Activated CD8-positive, alpha-beta memory T cell treated with anti-CD3 and anti-CD28 coated beads, Interleukin-2, amount 50 U/mL, for 1 hour (primary cell): ENCODE data around the gene GALNT18.

Source experiments
- DNase-seq: peaks from one replicate; pipeline ENCODE4 v3.0.0-alpha.2; 2020; ENCODE audit errors: extremely low read depth

The GALNT18 gene

DNA sequence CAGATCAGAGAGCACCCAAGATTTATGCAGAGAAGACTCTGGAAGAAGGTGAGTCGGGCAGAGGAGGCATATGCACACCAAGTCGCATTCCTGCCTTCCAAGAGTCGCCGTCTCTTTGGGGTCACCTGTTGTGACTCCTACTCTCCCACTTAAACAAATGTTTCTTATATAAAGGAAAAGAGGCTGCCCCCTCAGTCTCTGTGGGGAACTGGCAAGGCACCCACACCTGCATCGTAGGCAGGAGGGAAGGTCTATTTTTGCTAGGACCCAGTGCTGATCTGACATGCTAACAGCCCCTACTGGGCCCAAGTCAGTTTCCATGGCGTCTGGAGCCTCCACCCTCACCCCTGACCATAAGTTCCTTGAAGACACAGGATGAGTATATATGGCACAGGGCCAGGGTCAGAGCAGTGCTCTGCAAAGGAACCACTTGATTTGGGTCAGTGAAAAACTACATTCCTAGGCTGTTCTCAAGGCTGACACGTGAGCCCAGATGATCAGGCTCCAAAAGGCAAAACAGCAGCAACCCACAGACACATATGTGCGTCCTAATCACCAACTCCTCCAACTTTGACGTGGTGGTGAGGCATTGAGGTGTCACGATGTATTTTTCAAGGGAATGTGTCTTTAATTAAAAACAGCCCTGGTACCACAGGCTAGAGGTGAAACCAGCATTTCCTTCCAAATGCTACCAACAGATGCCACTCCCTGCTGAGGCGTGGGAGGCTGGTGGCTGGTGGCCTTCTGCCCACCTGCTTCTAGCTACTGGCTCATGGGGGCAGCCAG is 213.2 kb downstream of the GALNT18 start:
- no peak for DNase-seq

DNA sequence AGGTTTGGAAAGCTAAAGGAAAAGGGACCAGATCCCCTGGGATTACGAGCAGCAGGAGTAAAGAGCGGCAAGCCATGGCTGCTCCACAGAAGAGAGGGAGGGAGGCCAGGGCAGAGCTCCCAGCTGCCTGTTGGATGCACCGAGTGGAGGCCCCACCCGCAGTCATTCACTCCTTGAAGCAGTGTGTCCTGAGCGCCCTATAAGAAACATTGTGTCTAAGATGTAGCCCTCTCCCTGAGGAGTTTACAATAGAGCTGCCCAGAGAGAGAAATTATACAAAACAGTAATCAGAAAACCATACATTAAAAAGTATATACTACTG is 214.1 kb downstream of the GALNT18 start:
- DNase-seq, result no peak

- no peak for DNase-seq
Measured at GRCh38 chr11:11407065-11407762, 214.6 kb downstream of the GALNT18 start.

GRCh38 chr11:11406652-11407051 is 215.2 kb downstream of the GALNT18 start:
- DNase-seq, result no peak

- DNase-seq, result no peak
Measured at GRCh38 chr11:11403763-11404725, 217.8 kb downstream of the GALNT18 start.

DNA sequence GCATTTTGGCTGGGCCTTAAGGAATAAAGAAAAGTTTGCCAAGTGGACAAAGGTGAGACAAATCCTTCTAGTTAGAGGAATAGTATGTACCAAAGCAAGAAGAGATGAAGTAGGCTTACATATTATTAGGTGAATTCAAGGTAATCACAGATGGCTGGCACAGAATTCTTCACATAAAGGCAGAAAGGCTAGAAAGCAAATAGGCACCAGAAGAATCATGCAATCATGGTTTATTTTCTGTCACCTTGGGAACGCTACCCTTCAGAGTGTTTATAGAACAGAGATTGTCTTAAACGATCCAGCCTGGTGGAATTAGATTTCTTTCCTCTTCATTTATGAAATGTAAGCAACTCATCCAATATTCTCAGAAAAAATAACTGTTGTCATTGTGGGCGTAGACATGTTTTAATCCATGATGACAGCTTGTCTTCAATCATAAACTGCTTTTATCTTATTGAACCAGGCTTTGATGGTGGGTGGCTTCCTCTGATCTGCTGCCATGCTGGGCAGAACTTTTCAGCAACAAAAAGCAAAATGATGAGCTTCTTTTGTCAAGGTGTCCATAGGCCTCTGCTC is 219.8 kb downstream of the GALNT18 start:
- no peak for DNase-seq

DNA sequence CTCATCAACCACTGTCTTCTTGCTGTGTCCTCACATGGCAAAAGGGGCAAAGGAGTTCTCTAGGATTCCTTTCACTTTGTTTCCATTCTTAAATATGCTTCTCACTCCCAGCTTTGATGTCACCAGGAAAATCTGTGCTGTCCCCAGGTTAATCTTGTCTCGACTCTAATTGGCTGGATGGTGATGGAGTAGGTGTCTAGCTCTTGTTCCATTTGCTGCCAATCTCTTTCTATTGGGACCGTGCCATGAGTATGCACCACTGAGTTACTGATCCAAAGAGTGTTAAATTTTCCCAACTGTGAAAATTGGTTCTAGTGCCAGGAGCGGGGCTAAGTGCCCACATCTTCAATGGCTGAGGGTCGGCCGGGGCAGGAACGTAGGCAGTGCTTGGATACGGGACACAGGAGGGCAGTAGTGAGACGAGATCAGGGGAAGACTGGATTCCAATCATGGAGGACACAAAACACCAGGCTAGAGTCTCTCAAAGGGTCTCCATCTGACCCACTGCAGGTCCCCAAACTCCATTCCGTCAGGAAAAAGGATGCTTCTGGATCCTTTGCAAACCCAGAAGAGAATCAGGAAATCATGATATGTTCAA is 221.1 kb downstream of the GALNT18 start:
- DNase-seq, result no peak

DNA sequence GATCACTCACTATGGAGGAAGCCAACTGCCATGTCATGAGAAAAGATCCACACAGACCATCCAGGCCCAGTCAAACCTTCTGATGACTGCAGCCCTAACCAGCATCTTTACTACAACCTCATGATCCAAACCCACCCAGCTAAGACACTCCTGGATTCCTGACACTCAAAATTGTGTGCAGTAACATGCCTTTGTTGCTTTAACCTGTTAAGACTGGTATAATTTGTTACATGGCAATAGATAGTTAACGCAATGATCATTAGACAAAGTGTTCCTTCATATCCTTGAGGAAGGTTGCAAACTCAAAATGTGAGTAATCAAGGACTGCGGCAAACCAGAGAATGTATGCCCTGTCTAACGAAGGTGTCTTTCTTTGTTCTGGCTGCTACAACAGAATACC is 221.7 kb downstream of the GALNT18 start:
- DNase-seq, result no peak

- no peak for DNase-seq
Measured at GRCh38 chr11:11397781-11398180, 224.0 kb downstream of the GALNT18 start.

GRCh38 chr11:11397036-11397415 is 224.8 kb downstream of the GALNT18 start:
- DNase-seq, result no peak

DNA sequence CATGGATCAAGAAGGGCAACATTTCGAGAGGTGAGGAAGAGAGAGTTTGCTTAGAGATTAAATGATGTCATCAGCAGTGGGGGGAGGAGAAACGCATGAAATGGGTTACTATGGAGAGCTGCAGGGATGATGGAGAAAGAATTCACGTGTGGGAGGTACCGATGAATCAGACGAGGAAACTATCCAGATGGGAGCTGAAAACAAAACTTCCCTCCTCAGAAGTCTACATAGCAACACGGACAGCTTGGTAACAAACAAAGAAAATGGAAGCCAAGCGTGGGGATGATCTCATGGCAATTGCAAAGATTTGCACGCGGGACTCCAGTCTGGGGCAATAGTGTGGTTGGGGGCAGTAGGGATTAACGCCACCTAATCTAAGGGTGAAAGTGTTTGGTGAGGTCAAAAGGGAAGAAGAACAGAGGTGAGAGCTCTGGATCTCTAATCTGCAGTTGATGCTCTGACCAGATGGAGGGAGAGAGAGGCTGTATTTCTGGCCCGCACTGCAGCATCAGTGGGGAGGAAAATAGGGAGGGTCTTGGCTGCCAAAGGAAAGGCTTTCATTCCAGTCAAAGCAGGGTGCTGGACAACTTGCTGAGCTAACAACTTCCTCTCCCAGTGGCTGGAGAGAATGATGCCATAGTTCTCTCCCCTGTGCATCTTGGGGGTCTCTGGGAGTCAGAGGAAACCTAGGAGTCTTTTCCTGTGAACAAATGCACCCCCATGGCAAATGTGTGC is 225.3 kb downstream of the GALNT18 start:
- no peak for DNase-seq

DNA sequence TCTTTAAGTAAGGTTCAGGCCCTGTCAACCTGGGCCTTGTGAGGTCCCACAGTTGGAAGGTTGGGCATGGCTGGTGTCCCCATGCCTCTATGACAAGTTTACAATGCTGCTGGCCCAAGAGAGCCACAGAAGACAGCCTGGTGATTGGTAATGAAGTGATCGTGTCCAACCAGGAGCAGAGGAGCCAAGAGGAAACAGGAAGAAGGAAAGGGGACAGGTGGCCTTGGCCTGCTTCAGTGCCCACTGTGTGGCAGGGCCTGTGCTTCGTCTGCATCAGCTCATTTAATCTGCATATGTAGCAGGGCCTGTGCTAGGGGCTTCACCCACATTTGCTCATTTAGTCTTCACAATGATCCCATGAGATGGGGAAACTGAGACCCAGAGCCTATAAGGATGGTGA is 226.7 kb downstream of the GALNT18 start:
- DNase-seq, result no peak

DNA sequence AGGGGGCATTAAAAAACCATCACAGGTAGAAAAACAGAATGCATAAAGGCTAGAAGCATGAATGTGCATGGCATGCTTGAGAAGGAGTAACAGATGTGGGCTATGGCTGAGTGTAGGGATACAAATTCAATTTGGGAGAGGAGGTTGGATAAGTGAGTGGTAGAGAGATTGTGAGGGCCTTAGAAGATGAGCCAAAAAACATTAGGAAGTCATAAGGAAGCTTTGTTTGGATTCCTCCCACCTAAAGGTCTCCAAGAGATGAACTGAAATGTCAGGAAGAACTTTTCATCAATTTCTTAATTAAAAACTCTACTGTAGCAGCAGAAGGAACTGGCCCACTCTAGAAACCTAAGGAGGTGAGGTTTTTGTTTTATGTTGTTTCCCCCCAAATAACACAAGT is 227.6 kb downstream of the GALNT18 start:
- no peak for DNase-seq

- DNase-seq, result no peak
Measured at GRCh38 chr11:11391796-11392463, 229.9 kb downstream of the GALNT18 start.

DNA sequence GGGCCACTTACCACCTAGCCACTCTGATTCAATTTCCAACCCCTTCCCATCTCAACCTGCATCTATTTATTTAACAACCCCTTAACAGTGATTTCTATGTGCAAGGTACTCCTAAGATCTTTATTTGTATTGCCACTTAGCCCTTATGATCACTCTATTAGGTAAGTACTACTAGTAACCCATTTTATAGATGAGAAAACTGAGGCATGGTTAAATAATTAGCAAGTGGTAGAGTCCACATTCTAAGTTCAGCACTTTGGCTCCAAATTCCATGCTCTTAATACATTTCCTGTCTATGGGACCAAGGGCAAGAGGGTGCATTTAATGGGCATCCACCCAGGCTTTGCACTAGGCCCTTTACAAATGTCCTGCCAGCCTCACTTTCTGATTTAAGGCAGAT is 230.6 kb downstream of the GALNT18 start:
- DNase-seq, result no peak

DNA sequence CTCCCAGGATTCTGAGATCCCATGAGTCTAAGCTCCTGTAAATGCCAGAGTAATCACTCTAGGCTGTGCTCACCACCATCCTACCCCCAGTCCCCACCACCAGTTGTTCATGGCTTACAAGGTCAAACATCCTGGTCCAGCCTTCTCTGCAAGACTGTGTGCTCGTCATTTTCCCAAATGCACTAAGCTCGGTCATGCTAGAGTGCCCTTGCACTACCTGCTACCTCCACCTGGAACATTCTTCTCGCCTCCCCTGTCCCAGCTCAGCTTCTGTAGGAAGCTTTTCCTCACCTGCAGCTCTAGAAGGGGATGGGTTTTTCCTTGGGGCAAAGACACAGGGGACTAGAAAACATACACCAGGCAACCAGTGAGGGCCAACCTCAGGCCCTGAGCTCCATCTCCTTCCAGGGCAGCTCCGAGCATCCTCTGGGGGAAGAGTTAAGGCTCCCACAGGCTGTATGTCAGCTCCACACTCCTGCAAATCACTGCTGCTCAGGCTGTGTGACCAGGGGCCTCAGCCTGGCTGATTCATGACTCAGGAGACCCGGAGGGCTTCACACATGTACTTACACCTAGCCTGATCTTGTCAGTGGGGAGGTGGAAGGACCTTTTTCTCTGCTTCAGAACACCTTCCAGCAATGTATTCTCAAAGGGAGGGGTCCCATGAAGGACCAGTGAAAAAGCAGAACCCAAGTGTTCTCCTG is 231.6 kb downstream of the GALNT18 start:
- DNase-seq, result no peak

DNA sequence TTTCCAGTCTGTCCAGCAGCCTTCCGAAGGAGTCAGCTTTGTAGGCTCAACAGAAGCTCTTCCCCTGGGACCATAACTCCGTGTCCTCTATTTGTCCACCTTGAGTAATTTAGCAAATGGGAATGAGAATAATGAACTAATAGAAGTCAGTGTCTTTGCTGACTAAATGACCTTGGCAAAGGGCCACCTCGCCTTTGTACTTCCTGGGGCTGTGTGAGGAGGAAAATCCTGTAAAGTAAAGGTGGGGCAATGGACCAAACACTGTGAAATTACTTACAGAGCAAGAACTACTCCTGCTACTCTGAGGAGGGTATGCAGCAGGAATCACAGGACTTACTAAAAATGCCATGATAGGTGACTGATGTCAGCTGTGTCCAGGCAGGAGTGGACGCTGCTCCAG is 232.6 kb downstream of the GALNT18 start:
- DNase-seq, result no peak

GRCh38 chr11:11387622-11388305 is 234.0 kb downstream of the GALNT18 start:
- DNase-seq, result no peak

GRCh38 chr11:11387207-11387606 is 234.6 kb downstream of the GALNT18 start:
- DNase-seq, result no peak
